Islet of Langerhans (tissue), 1 donor: Measurements from ENCODE around the gene GPR37.

ENCODE experiments used
- FAIRE-seq: peaks from one replicate; lab custom pipeline; 2011; peaks lifted over from hg19 to GRCh38; lab: Jason Lieb, UNC

The GPR37 gene

GRCh38 chr7:124724079-124724478, 41.5 kb downstream of the GPR37 start:
- no peak for FAIRE-seq

- FAIRE-seq, result no peak
Measured at GRCh38 chr7:124723012-124723411, 42.6 kb downstream of the GPR37 start.

GRCh38 chr7:124722292-124722691, 43.3 kb downstream of the GPR37 start:
- FAIRE-seq, result no peak

- no peak for FAIRE-seq
Measured at GRCh38 chr7:124720195-124720594, 45.4 kb downstream of the GPR37 start.

GRCh38 chr7:124718032-124718766, 47.4 kb downstream of the GPR37 start:
- peak; percentile 51 for FAIRE-seq

- FAIRE-seq, result no peak
Measured at GRCh38 chr7:124716894-124717293, 48.7 kb downstream of the GPR37 start.

- FAIRE-seq, result no peak
Measured at GRCh38 chr7:124713086-124713485, 52.5 kb downstream of the GPR37 start.

GRCh38 chr7:124712017-124712416, 53.6 kb downstream of the GPR37 start:
- no peak for FAIRE-seq

- FAIRE-seq, result no peak
Measured at GRCh38 chr7:124702385-124702784, 63.2 kb downstream of the GPR37 start.

GRCh38 chr7:124701955-124702354, 63.6 kb downstream of the GPR37 start:
- no peak for FAIRE-seq

GRCh38 chr7:124700655-124701054, 64.9 kb downstream of the GPR37 start:
- FAIRE-seq, result no peak

- no peak for FAIRE-seq
Measured at GRCh38 chr7:124698964-124699363, 66.6 kb downstream of the GPR37 start.

GRCh38 chr7:124697746-124698145, 67.8 kb downstream of the GPR37 start:
- FAIRE-seq, result no peak
